Mesenchymal stem cell (in vitro differentiated cells and primary cell): ENCODE data around the gene ENTPD3.
"Not testable (repeated sequence)": the region's sequence is repeated elsewhere in the genome, so short reads cannot be mapped to it uniquely, and the experiment has no call there.

Experiments used
- DNase-seq: peaks from one replicate; pipeline ENCODE4 v3.0.0-alpha.2; 2013
- H2AFZ ChIP-seq: one replicate; pipeline ENCODE4 v1.6.1; 2013; ENCODE audit warnings: low read depth, mild to moderate bottlenecking, control low read depth, inconsistent platforms, low read length, moderate library complexity
- H2AK5ac ChIP-seq: 2 replicates; pipeline ENCODE4 v1.6.1; 2013; ENCODE audit warnings: low read length, moderate library complexity, mild to moderate bottlenecking, inconsistent platforms; ENCODE audit not compliant: severe bottlenecking
- H2BK120ac ChIP-seq: one replicate; pipeline ENCODE4 v1.6.1; 2013; ENCODE audit warnings: low read depth, mild to moderate bottlenecking, inconsistent platforms, low read length, moderate library complexity
- H2BK12ac ChIP-seq, 2 experiments: one replicate each; pipeline ENCODE4 v1.6.1; 2013; ENCODE audit warnings: inconsistent platforms in 2 of 2, low read length in 2 of 2, mild to moderate bottlenecking in 2 of 2, moderate library complexity in 2 of 2, control low read depth in 1 of 2
- H2BK15ac ChIP-seq: one replicate; pipeline ENCODE4 v1.6.1; 2013; ENCODE audit warnings: mild to moderate bottlenecking, low read depth, inconsistent platforms; ENCODE audit not compliant: poor library complexity, severe bottlenecking
- H2BK5ac ChIP-seq: 2 replicates; pipeline ENCODE4 v1.6.1; 2013; ENCODE audit warnings: low read depth, mild to moderate bottlenecking, low read length, control low read depth, inconsistent platforms; ENCODE audit not compliant: poor library complexity, severe bottlenecking
- H3K14ac ChIP-seq, 2 experiments: one replicate each; pipeline ENCODE4 v1.6.1; 2013; ENCODE audit warnings: inconsistent platforms in 2 of 2, low read length in 2 of 2, control low read depth in 1 of 2, mild to moderate bottlenecking in 1 of 2, moderate library complexity in 1 of 2
- H3K18ac ChIP-seq, 2 experiments: one replicate each; pipeline ENCODE4 v1.6.1; 2013; ENCODE audit warnings: inconsistent platforms in 2 of 2, low read length in 2 of 2, control low read depth in 1 of 2, low read depth in 1 of 2, mild to moderate bottlenecking in 1 of 2
- H3K23ac ChIP-seq, 2 experiments: one replicate each; pipeline ENCODE4 v1.6.1; 2013; ENCODE audit warnings: inconsistent platforms in 2 of 2, low read length in 2 of 2, mild to moderate bottlenecking in 2 of 2, moderate library complexity in 2 of 2, control low read depth in 1 of 2
- H3K27ac ChIP-seq: 2 replicates; pipeline ENCODE4 v1.5.1; 2013; ENCODE audit warnings: mild to moderate bottlenecking, moderate library complexity, low read length, control low read depth, inconsistent platforms; ENCODE audit not compliant: poor library complexity, severe bottlenecking
- H3K27me3 ChIP-seq, 2 experiments: 2 replicates each; pipeline versions ENCODE4 v1.6.1 to v1.7.0; 2013; ENCODE audit warnings: low read length in 2 of 2, mild to moderate bottlenecking in 2 of 2, moderate library complexity in 2 of 2, control low read depth in 1 of 2, inconsistent platforms in 1 of 2; ENCODE audit not compliant: control insufficient read depth in 1 of 2, insufficient read depth in 1 of 2
- H3K36me3 ChIP-seq, 2 experiments: 2 replicates each; pipeline versions ENCODE4 v1.6.1 to v1.7.0; 2013; ENCODE audit warnings: low read length in 2 of 2, control low read depth in 1 of 2, inconsistent platforms in 1 of 2, low read depth in 1 of 2, mild to moderate bottlenecking in 1 of 2; ENCODE audit not compliant: insufficient read depth in 2 of 2, control insufficient read depth in 1 of 2
- H3K4ac ChIP-seq, 2 experiments: one replicate each; pipeline ENCODE4 v1.6.1; 2013; ENCODE audit warnings: inconsistent platforms in 2 of 2, low read length in 2 of 2, mild to moderate bottlenecking in 2 of 2, moderate library complexity in 2 of 2, control low read depth in 1 of 2, low read depth in 1 of 2
- H3K4me1 ChIP-seq: 2 replicates; pipeline ENCODE4 v1.6.1; 2013; ENCODE audit warnings: low read depth, low read length, control low read depth; ENCODE audit not compliant: control insufficient read depth, insufficient read depth
- H3K4me2 ChIP-seq: 2 replicates; pipeline ENCODE4 v1.6.1; 2013; ENCODE audit warnings: low read length, mild to moderate bottlenecking, inconsistent platforms; ENCODE audit not compliant: poor library complexity, severe bottlenecking
- H3K4me3 ChIP-seq, 2 experiments: 2 replicates each; pipeline versions ENCODE4 v1.5.1 to v1.7.0; 2013; ENCODE audit warnings: low read length in 2 of 2, mild to moderate bottlenecking in 2 of 2, control low read depth in 1 of 2, low read depth in 1 of 2; ENCODE audit not compliant: insufficient read depth in 1 of 2
- H3K79me1 ChIP-seq: replicated peaks from 2 replicates; pipeline ENCODE4 v1.6.1; 2013; ENCODE audit warnings: mild to moderate bottlenecking, control low read depth, low read length, inconsistent platforms; ENCODE audit not compliant: poor library complexity, severe bottlenecking
- H3K9ac ChIP-seq: 2 replicates; pipeline ENCODE4 v1.7.0; 2013; ENCODE audit warnings: mild to moderate bottlenecking, low read length, moderate library complexity
- H3K9me3 ChIP-seq: 2 replicates; pipeline ENCODE4 v1.7.0; 2013; ENCODE audit warnings: mild to moderate bottlenecking, low read length; ENCODE audit not compliant: control insufficient read depth
- H4K8ac ChIP-seq: one replicate; pipeline ENCODE4 v1.6.1; 2013; ENCODE audit warnings: inconsistent platforms, mild to moderate bottlenecking, low read length, moderate library complexity
- H4K91ac ChIP-seq: one replicate; pipeline ENCODE4 v1.6.1; 2013; ENCODE audit warnings: mild to moderate bottlenecking, low read length, inconsistent platforms
- WGBS: methylation state at CpG from one replicate; pipeline ENCODE4 v1.1.7; 2013; ENCODE audit warnings: mixed read lengths; 5-methylcytosine and 5-hydroxymethylcytosine counted together

ENTPD3 gene

DNA sequence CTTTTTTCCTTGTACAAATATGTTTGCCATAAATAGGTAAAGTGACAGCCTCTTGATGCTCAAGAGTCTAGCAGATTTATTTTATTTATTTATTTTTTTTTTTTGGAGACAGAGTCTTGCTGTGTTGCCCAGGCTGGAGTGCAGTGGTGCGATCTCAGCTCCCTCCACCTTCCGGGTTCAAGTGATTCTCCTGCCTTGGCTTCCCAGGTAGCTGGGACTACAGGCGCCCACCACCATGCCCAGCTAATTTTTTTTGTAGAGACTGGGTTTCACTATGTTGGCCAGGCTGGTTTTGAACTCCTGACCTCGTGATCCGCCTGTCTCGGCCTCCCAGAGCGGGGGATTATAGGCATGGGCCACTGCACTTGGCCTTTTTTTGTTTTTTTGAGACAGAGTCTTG lies 75.9 kb downstream of the ENTPD3 start:
- not testable (repeated sequence) for H3K27me3 ChIP-seq, H3K4me2 ChIP-seq, H3K27ac ChIP-seq, H2BK12ac ChIP-seq, H3K18ac ChIP-seq, H3K79me1 ChIP-seq, H2AFZ ChIP-seq, H3K9me3 ChIP-seq, H3K4me3 ChIP-seq, H2BK5ac ChIP-seq, H3K4ac ChIP-seq, H4K91ac ChIP-seq, H2AK5ac ChIP-seq, H2BK15ac ChIP-seq, H3K23ac ChIP-seq, H4K8ac ChIP-seq, H2BK120ac ChIP-seq, H3K4me1 ChIP-seq, H3K14ac ChIP-seq, H3K9ac ChIP-seq, DNase-seq
- WGBS = 85% methylated on average over 7 of the region's 7 CpGs
- peaks cover 34 to 89% of the 10 kb centered on the region in 2 experiments for H3K36me3 ChIP-seq

DNA sequence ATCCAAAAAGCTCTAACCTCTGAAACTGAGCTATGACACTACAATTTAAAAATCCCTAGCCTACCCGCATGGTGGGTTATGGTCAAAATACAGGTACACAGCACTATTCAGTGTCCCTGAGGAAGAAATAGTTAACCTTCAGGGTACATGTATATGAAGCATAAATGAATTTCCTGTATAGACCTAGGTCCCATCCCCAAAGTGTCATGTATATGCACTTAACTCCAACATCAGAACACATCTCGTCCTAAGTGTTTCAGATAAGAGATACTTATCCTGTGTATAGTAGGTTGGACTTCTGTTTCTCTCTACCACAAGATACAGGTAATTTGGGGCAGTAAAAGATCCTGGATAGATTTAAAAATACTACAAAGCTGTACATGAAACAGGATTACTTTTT lies 76.6 kb downstream of the ENTPD3 start:
- peaks cover 33 to 84% of the 10 kb centered on the region in 2 experiments for H3K36me3 ChIP-seq
- no peak overlapping the region for H3K23ac ChIP-seq
- H2BK120ac ChIP-seq = no peak overlapping the region
- H3K18ac ChIP-seq = no peak overlapping the region
- WGBS = no CpG with 5 or more reads among the region's 2 CpGs
- H2AK5ac ChIP-seq = no peak overlapping the region
- no peak overlapping the region for H3K14ac ChIP-seq
- H3K4me3 ChIP-seq = no peak overlapping the region
- H3K27ac ChIP-seq = no peak overlapping the region
- no peaks in the 10 kb centered on the region for H3K27me3 ChIP-seq
- H3K4ac ChIP-seq = no peak overlapping the region
- no peak overlapping the region for H2AFZ ChIP-seq
- H3K9me3 ChIP-seq = no peaks in the 10 kb centered on the region
- no peak overlapping the region for H2BK5ac ChIP-seq
- no peak overlapping the region for H3K9ac ChIP-seq
- no peak overlapping the region for H2BK15ac ChIP-seq
- peaks cover 7% of the 10 kb centered on the region for H3K79me1 ChIP-seq
- H4K8ac ChIP-seq = no peak overlapping the region
- no peak overlapping the region for H4K91ac ChIP-seq
- H3K4me1 ChIP-seq = peaks cover 5% of the 10 kb centered on the region
- DNase-seq = no peak
- H2BK12ac ChIP-seq = no peak overlapping the region
- H3K4me2 ChIP-seq = no peak overlapping the region

DNA sequence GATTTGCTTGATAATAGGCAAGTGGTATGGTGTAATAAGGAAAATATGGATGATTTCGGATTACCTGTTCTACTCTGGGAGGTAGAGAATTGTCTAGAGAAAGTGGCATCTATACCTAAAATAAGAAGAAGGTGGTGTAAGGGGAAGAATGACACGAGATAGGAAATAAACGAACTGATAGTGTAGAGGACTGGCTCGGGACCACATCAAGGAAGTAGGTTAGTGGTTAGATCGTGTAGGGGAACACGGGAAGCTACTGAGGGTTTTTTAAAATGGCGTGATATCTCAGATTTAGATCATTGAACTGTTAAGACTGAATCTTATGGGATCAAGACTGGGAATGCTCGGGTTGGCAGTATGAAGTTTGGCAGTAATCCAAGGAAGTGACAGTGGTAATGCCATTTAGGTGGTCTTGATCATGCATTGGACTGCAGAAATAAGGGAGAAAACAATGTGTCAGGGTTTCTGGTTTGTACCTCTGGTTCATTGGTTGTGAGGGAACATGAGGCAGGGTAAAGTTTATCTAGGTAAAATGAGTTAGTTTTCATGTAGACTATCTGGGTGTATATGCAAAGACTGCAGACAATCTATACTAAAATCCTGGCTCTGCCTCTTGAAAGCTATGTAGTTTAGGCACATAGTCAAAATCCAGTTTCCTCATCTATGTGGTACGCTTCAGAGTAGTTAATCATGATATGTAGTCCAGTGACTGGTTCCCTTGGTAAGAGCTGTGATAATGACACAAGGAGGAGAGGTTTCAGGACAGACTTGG lies 77.5 kb downstream of the ENTPD3 start:
- Histone ChIP-seq H3K4me2 (no peak overlapping the region), H3K79me1 (peaks cover 7% of the 10 kb centered on the region), H2BK5ac (no peak overlapping the region), H2BK120ac (no peak overlapping the region), H2BK15ac (no peak overlapping the region), H3K9ac (peak overlapping the region; percentile 4), H3K27me3 (no peaks in the 10 kb centered on the region), H3K18ac (no peak overlapping the region), H3K27ac (no peak overlapping the region), H3K36me3 (peaks cover 26 to 75% of the 10 kb centered on the region in 2 experiments), H2AFZ (no peak overlapping the region), H3K9me3 (no peaks in the 10 kb centered on the region), H3K23ac (no peak overlapping the region), H3K4ac (no peak overlapping the region), H3K14ac (no peak overlapping the region), H4K91ac (no peak overlapping the region), H3K4me1 (peaks cover 1% of the 10 kb centered on the region), H2AK5ac (no peak overlapping the region), H4K8ac (no peak overlapping the region), H2BK12ac (no peak overlapping the region), H3K4me3 (no peak overlapping the region)
- 94% methylated on average over 8 of the region's 9 CpGs for WGBS
- no peak for DNase-seq

DNA sequence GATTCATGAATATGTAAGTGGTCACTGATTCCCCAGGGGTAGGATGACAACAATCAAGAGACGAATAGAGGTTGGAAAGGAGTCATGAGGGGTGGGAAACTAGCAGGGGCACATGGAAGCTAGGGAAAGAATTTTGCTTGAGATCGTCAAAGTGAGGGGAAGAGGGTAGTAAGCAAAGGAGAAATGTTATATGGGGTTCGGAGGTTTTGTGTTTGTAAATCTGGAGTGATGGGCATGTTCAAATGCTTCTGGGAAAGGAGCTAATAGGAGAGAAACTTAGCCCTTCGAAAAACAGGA lies 78.1 kb downstream of the ENTPD3 start:
- Histone ChIP-seq H2AK5ac (no peak overlapping the region), H3K36me3 (peaks cover 25 to 70% of the 10 kb centered on the region in 2 experiments), H2BK5ac (no peak overlapping the region), H3K79me1 (peaks cover 7% of the 10 kb centered on the region), H3K27ac (no peak overlapping the region), H2BK15ac (no peak overlapping the region), H3K4me2 (no peak overlapping the region), H3K4ac (no peak overlapping the region), H2BK120ac (no peak overlapping the region), H3K9me3 (no peaks in the 10 kb centered on the region), H3K9ac (peak overlapping the region; percentile 4), H3K23ac (no peak overlapping the region), H2BK12ac (no peak overlapping the region), H3K27me3 (no peaks in the 10 kb centered on the region), H3K4me1 (peaks cover under 1% of the 10 kb centered on the region), H4K8ac (no peak overlapping the region), H3K14ac (no peak overlapping the region), H3K18ac (no peak overlapping the region), H3K4me3 (no peak overlapping the region), H2AFZ (no peak overlapping the region), H4K91ac (no peak overlapping the region)
- no peak for DNase-seq
- 83% methylated on average over 4 of the region's 4 CpGs for WGBS
